ENCODE results near the gene BORCS6.
"Not testable (repeated sequence)": the region's sequence is repeated elsewhere in the genome, so short reads cannot be mapped to it uniquely, and the experiment has no call there.

BORCS6 gene

DNA sequence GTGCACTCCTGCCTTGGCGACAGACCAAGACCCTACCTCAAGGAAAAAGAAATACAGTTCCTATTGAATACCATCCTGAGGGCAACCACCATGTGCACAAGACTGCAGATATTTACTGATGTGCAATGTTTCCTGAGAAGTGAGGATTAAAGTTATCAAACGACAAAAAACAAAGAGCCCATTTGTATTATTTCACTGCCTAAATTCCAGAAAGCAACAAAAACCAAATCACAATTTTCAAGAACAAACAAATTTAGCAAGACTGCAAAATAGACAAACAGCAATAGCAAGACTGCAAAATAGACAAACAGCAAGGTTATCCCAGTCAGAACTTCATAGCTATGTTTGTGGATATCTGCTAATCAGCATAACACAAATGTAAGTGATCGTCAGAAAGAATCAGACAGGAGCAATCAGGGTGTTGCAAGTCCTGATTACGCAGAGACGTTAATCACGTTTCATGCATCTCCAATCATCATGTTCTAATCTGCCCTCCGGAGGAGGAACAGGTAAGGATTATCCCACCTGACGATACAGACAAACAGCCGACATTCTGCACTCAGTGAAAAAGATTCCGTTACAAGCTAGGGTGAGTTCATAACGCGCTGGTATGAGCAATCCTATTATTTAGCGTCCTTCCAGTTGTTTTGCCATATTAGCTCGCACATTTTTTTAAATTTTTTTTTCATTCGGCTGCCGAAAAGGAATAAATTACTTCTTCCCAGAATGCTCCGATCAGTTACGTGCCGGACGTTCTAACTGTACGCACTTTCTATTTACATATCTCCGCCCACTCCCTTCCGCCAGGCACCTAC, 16.7 kb downstream of the BORCS6 start:
- DNase-seq = peak; percentile 91 to 93

DNA sequence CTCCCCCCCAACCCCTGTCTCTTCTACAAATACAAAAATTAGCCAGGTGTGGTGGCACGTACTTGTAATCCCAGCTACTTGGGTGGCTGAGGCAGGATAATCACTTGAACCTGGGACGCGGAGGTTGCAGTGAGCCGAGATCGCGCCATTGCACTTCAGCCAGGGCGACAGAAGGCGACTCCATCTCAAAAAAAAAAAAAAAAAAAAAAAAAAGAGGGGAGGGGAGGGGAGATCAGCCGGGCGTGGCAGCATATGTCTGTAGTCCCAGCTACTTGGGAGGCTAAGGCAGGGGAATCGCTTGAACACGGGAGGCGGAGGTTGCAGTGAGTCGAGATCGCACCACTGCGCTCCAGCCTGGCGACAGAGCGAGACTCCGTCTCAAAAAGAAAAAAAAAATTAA, 19.8 kb downstream of the BORCS6 start:
- DNase-seq = not testable (repeated sequence)

DNA sequence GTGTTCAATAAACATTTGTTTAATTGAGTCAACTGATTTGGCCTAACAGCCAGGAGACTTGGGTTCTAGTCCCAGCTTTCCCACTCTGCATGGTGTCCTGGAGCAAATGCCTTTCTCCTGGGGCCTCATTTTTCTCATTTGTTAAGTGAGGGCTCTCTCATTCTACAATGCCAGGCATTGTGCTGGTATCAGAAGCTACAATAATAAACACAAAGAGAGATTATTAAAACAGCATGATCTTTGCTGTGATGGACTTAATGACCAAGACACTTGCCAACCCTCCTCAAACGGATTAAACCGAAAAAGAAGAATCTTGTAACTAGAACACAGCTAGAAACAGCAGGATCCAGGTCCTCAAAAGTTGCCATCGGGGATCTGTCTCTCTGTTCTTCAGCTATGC, 22.5 kb downstream of the BORCS6 start:
- no peak for DNase-seq

DNA sequence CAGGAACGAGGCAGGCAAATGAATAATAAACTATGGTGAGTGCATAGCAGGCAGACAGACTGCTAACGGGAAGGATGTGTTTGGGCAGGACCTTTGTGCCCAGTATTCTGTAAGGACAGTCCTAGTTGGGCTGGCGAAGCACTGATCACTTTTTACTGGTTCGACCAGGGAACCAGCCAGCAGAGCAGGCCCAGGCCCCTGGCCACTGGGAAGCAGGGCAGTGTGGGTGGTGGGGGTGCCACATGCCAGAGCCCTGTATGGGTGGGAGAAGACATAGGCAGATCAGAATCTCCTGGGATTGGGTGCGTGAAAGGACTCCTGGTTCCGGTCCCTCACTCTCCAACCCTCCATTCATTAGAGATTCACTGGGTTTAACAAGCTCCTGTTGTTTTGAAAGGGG, 23.2 kb downstream of the BORCS6 start:
- DNase-seq = no peak

DNA sequence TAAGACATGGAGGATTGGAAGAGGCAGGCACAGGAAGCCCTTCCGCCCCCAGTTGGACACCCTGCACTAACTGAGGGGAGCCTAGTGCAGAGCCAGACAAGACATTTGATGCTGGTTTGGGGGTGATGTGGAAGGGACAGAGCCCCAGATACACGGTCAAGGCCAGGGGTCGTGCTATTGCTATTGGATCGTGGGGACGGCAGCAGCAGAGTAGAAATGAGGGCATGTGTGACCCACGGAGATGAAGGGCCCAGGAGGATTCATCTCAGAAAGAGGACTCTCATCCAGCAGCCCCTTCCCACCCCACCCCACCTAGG, 25.2 kb downstream of the BORCS6 start:
- DNase-seq = no peak

DNA sequence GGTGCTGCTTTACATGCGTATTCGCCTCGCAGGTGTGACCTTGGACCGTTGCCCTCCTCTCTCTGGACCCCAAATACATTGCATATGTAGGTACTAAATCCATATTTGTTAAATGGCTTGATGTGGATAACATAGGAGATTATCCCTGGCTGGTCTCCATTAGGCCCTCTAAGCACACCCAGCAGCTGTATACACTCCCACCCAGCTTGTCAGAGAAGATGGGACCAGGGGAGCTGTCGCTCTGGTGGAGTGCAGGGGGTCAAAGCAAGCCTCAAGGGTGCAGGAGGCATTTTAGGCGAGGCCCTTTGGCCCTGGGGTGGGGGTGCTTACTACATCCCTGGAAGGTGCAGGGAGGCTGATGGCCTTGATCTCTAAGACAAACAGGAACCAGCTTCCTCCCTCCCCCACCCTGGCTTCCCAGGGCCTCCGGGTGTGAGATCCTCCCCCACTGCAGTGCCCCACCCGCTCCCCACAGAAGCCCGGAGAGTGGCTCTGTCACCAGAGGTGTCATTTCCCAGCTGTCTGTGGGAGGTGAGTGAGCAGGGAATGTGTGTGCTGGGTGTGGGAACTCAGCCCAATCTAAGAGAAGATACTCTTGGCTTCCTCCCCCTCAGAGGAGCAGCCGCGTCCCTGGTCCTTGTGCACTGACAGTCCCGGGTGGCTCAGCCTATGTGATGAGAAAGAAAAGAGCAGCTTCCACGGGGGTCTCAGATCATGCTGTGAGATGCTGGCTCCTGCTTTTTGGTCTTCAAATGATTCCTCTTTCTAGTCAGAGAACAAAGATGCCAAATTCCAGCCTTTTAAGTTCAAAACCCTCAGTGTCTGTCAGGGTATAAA, 25.8 kb downstream of the BORCS6 start:
- peak; percentile 80 to 86 for DNase-seq

DNA sequence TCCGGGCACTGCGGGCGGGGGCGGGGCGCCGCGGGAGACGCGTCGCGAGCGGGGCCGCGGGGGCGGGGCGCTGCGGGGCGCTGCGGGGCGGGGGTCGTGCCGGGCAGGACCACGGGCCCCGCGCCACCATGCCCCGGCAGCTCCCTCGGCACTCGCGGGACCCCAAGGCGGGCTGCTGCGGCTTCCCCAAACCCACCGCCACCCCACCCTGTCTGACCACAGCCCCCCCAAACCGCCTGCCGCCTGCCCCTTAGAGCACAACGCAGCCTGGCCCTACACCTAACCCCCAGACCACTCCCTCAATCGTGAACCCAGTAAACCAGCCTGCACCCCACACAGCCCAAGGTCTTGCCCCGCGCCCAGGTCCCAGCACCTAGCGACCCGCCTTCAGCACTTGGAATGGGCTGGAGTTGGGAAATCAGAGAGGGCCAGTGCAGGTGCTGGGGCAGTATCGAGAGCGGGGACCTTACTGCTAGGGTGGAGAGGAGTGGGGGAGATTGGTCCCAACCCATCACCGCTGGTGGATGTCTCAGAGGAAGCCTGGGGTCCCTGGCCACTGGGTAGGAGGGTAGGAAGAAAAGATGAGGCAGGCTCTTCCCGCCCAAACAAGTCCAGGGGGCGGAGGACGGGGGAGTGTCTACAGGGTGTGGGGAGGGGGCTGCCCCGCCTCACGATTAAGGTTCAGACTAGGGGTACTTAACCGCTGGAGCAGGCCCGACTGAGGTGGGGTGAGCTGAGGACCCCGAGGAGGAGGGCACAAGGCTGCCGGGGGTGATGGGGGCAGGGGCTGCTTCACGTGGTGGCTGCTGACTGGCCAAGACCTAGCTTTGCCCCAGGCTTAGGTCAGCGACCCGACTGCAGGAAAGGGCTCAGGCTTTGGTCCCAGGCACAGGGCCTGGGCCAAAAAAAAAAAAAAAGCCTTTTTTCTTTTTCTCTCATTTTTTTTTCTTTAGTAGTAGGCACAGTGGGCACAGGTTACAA, 26.7 kb downstream of the BORCS6 start:
- peak in 1 of 2 donors; percentile 32 for DNase-seq

DNA sequence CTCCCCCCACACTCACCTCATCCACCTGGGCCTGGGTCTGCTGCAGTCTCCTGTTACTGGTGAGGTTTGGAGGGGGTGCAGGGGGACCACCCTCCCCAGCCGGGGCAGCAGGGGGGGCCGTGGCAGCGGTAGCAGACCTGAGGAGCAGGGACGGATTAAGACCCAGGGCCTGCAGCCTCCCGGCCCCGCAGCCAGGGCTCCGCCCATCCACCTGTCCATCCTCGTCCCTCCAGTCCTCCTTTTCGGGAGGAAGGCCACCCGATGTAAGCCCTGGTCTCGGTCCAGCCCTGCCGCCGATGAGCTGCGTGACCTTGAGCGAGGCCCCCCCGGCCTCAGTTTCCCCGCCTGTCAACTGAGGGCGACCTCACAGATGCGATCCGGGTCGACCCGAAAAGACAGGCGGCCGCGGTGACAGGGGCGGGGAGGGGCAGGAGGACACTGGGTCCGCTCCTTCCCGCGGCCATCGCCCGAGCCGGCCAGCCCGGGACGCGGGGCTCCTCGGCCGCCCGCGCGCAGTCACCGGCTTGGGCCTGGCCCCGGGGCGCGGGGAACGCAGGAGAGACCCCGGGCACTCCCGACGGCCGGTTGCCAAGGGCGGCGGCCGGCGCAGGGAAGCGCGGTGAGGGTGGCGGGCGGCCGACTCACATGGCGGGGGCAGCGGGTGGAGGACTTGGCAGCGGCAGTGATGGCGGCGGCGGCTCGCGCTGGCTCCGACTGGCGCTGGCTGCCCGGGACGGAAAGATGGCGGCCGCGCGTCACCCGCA, 27.6 kb downstream of the BORCS6 start, which contains the start of gene VAMP2:
TSS of gene VAMP2 (minus strand) at position 716 of the 764 bp plus-strand sequence. CDS start at position 647, 69 bp downstream.
- peak; percentile 82 to 88 for DNase-seq

DNA sequence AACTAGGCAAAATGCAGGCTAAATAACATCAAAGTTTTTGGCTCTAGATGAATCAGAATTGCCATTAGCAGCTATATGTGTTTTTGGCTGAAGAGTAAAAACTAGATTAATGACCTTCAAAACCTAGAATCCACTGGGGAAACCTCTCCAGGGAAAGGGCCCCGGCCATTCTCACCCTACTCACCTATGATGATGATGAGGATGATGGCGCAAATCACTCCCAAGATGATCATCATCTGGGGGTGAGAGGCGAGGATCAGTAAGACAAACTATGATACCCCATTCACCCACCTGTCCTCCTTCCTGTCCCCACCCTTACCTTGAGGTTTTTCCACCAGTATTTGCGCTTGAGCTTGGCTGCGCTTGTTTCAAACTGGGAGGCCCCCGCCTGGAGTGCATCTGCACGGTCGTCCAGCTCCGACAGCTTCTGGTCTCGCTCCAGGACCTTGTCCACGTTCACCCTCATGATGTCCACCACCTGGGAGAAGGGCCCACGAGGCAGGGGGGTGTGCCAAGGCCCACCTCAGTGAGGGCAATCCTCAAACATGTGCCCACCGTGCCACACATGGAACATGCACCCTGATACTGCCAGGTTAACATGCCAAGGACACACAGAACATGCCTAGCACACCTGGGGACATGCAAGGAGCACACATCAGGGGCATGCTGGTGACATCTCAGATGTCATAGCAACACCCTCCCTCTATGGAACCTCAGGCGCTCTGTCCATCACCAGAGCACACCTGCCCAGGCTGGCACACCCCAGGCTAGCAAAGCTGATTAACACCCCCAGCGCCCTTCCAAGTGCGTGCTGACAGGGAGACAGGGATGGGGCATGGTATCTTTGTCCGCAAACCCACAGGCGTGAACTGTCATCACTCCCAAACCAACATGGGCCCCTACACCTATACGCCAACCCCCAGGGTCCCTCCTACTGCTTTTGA, 28.4 kb downstream of the BORCS6 start:
- peak in 1 of 2 donors; percentile 40 for DNase-seq

DNA sequence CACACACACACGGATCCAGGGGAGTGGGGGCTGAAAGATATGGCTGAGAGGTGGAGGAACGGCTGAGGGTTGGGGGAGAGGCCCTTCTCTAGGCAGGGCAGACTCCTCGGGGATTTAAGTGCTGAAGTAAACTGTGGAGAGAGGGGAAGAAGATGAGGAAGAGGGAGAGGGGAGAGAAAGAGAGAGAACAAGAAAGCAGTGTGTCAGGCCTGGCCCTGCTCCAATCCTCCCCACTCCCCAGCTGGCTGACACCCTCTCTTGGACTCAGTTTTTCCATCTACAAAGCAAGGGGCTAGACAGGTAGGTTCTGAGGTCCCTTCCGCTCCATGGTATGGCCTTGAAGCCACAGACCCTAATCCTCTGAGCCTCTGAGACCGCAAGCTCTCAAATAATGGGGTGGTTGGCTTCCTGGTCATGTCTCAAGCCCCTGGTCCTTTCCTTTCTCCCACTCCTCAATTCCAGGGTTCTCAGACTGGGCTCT, 29.2 kb downstream of the BORCS6 start:
- DNase-seq = peak in 1 of 2 donors; percentile 30

DNA sequence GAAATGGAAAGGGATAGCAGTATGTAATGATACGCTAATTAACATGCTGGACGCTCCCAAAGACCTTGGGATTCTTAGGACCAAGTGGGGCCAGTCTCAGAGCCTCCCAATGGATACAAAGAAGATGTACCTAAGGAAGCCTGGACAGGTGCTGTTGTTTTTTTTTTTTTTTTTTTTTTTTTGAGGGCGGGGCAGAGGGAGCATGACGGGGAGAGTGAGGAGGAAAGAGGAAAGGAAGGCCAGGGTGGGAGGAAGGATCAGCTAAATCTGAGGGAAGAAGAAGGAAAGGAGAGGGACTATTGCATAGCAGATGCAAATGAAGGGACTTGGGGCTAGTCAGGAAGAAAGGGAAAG, 29.8 kb downstream of the BORCS6 start:
- no peak for DNase-seq

DNA sequence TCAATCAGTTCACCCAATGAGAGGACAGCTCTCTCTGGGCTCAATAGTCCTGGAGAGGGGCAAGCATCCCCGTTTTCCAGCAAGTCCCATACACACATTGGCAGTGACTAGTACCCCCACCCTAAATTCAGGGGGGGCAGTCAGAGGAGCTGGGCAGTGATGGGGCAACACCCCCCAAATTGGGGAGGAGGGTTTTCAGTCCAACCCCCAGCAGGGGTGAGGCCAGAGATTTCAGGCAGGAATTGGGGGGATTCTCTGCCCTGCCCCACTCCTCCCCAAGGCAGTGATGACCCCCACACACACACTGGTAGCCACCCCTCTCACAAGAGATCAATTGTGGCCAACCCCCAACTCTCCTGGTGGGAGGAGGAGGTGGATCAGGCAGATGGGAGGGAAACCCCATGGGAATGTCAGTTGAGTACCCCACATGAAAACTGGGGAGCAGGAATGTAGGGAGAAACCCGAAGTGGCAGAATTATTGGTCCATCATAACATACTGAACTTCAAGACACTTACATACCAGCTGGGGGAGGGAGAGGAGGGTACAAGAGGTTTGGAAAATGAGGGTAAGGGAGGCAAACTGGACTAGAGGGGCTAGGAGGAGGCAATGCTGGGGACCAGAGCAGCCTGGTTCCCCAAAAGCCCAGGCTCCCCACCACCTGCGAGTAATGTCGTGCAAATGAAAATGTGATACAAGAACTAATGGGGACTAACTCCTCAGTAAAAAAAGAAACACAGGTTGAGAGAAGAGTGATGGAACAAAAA, 30.3 kb downstream of the BORCS6 start:
- DNase-seq = no peak

DNA sequence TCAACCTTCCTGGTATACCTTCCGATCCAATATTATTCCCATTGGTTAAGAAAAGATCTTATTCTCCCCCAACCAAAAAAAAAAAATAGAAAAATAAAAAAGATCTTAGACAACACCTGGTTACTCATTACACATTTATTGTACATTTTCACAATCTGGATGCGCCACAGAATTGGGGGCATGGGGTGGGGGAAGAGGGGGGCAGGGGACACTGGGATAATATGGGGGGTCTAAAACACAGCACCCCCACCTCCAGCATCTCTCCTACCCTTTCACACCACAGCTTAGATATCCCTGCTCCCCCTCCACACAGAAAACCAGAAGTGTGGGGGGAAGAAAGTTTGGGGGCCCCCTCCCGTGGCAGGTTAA, 31.0 kb downstream of the BORCS6 start:
- DNase-seq = peak in 1 of 2 donors; percentile 24

DNA sequence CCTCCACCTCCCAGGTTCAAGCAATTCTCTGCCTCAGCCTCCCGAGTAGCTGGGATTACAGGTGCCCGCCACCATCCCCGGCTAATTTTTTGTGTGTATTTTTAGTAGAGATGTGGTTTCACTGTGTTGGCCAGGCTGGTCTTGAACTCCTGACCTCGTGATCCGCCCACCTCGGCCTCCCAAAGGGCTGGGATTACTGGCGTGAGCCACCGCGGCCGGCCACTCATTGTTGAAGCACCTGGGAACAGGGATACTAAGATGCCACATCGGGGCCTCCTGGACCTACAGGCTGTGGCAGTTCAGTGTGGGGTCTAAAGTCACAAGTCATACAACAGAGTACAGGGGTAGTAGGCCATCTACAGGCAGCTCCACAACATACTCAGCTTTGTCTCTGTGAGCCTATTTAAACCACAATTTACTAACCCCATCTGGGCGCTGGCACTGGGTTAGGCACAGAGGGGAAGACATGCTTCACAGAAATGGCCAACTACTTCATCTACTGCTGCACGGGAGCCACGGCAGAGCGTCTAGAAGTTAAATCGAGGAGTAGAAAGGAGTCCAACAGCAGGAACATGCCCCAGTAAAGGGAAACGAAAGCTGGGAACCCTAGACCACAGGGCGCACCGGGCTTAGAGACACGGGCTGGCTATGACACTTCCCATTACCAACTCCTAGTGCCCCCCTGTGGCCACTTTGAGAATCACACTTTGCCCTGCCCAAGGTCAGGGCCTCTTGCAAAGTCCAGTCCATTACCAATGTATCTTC, 31.5 kb downstream of the BORCS6 start:
- DNase-seq = peak; percentile 88 to 91

DNA sequence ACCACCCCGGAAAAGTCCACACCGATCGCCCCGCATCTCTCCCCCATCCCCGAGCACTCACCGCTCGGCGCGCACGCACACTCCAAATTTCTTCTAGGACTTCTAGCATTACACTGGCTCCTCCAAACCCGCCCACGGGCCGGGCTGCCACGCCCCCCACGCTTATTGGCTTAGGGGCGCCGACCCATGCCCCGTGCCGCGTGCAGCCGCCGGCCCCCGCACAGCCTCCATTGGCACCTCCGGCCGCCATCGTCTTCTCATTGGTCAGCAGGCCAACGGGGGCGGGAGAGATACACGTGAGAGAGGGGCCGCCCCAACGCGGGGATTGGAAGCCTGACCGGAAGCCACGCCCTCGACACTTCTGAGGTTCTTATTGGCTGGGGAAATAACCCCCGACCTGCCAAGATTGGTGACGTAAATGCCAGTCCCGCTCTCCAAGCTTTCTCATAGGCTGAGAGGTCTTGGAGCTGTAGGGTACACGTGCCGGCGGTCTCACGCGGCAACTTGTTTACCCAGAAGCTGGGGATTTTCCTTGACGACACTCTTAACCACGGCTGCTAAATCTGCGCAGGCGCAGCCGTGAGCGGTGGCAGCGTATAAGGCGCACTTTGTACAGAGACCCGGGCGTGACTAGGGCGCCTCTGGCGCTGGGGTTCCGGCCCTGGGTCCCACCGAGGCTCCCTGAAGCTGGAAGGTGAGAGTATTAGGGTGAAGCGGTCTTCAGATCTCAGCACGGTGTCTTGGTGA, 33.6 kb downstream of the BORCS6 start:
- DNase-seq = peak; percentile 100

DNA sequence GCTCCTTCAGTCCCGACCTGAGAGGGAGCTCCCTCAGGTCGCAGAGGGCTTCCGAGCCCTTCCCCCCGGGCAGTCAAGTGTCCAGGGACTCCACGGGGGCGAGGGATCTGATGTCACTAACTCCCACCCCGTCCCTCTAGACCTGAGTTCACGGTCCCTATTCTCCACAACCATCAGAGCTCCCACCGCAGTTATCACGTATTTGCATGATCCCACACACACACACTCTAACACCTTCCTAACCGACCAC, 34.1 kb downstream of the BORCS6 start:
- DNase-seq = no peak

DNA sequence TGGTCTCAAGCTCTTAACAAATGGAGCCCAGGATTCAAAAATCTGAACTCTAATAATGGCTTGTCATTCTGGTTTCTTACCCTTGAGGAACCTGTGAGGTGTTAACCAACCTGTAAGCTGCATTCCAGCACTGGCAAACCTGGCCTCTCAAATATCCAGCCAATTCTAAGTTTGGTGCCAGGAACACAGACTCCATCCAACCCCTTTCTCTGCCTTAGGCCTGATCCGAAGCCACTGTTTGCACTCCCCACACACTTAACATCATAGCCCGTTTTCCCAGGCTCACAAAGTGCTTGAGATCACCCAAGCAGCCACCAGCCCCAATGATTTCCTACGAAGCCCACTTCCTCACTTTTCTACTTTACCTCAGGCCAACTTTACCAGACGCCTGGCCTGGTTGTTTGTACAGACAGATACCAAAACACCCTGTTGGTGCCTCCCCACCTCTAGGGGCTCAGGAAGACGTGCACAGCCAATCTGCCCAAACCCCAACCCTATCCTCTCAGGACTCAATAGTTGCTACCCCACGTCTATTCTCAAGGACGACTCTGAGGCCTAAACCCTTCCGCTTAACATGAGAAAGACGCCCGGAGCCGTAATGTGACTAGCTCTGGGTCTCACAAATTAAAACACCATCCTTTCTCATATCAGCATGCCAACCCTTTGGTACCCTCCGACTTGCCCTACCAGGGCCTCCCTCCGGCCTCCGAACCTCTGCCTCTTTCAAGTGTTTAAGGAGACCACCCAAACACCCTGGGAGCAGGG, 34.6 kb downstream of the BORCS6 start:
- peak in 1 of 2 donors; percentile 48 for DNase-seq

DNA sequence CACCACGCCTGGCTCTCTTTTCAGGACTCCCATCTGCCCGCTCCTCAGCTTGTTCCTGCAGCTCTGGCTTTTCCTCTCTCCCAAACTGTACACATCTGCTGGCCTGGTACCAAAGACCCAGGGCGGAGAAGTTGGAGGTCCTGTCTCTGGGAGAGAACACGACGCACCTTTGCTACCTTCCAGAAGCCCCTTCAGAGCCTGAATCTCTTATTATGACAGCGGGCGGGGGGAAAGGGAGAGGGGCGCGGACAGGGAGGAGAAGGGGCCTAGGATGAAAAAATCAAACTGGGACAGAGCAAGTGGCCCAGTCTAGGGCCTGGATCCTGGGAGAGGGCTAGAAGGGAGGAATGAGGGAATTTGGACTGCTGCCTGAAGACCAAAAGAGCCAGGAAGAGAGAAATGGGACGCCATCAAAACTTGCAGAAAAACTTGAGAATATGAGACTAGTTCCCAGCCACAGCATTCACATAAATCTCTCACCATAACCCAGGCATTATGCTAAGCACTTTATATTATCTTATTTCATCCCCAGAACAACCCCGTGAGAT, 35.3 kb downstream of the BORCS6 start:
- no peak for DNase-seq
